Measurements from ENCODE around the gene BOLA3.

Gene BOLA3

DNA sequence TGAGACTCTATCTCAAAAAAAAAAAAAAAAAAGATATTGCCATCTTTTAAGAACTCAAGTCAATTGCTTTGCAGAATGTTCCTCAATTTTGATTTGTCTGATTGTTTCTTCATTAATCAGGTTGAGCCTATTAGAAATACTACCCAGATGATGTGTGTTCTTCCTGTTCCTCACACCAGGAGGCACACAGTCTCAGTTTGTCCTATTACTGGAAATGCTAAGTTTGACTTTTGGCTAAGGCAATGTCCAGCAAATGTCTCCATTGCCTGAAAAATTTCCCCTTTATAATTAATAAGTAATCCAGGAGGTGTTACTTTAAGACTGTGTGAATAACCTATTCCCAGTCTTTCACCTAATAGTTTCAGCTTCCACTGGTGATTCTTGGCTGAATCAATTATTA, 28.4 kb downstream of the BOLA3 start:
- no peak overlapping the region for H3K4me3 ChIP-seq (ENCODE audit: low read depth, low read length)
- no peak for DNase-seq (ENCODE audit: low read depth, low spot score)
- TF ChIP-seq, protein P1, sequence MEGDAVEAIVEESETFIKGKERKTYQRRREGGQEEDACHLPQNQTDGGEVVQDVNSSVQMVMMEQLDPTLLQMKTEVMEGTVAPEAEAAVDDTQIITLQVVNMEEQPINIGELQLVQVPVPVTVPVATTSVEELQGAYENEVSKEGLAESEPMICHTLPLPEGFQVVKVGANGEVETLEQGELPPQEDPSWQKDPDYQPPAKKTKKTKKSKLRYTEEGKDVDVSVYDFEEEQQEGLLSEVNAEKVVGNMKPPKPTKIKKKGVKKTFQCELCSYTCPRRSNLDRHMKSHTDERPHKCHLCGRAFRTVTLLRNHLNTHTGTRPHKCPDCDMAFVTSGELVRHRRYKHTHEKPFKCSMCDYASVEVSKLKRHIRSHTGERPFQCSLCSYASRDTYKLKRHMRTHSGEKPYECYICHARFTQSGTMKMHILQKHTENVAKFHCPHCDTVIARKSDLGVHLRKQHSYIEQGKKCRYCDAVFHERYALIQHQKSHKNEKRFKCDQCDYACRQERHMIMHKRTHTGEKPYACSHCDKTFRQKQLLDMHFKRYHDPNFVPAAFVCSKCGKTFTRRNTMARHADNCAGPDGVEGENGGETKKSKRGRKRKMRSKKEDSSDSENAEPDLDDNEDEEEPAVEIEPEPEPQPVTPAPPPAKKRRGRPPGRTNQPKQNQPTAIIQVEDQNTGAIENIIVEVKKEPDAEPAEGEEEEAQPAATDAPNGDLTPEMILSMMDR (IDR thresholded peaks at IDR 0.05; ENCODE audit: low read depth, low read length) = no peak
- in situ Hi-C loops (cut with HindIII; ENCODE audit: low sequenced_read_pairs) = no loop called here

- no peak overlapping the region for H3K4me3 ChIP-seq (ENCODE audit: low read depth, low read length)
- in situ Hi-C loops (cut with HindIII; ENCODE audit: low sequenced_read_pairs) = no loop called here
- DNase-seq (ENCODE audit: low read depth, low spot score) = no peak
- TF ChIP-seq, protein P1 (IDR thresholded peaks at IDR 0.05; ENCODE audit: low read depth, low read length) = no peak
These were observed 36.3 kb downstream of the BOLA3 start for GRCh38 chr2:74111380-74111779.

- TF ChIP-seq, protein P1 (IDR thresholded peaks at IDR 0.05; ENCODE audit: low read depth, low read length) = no peak
- DNase-seq (ENCODE audit: low read depth, low spot score) = no peak
- in situ Hi-C loops (cut with HindIII; ENCODE audit: low sequenced_read_pairs) = no loop called here
- no peak overlapping the region for H3K4me3 ChIP-seq (ENCODE audit: low read depth, low read length)
These were observed 37.2 kb downstream of the BOLA3 start for GRCh38 chr2:74110537-74110936.

DNA sequence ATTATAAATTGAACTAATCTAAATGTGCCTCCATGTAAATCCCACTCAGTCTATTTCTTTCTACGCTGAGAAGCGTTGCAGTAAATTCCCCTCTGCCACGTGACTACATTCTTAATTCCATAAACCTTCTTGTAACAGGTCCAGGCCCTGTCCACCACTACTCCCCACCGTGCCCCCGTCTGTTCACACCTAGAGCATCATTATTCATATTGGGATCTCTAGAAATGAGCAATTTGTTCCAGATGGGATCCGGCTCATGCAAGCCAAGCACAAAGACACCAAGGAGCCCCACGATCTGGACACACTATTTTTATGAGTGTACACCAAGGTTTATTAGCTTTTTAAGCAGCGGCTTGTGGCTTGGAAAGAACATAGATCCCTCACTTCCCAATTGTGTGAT, 38.2 kb downstream of the BOLA3 start:
- no peak overlapping the region for H3K4me3 ChIP-seq (ENCODE audit: low read depth, low read length)
- TF ChIP-seq, protein P1 (IDR thresholded peaks at IDR 0.05; ENCODE audit: low read depth, low read length) = no peak
- DNase-seq (ENCODE audit: low read depth, low spot score) = no peak
- in situ Hi-C loops (cut with HindIII; ENCODE audit: low sequenced_read_pairs) = no loop called here

- DNase-seq (ENCODE audit: low read depth, low spot score) = no peak
- in situ Hi-C loops (cut with HindIII; ENCODE audit: low sequenced_read_pairs) = no loop called here
- H3K4me3 ChIP-seq (ENCODE audit: low read depth, low read length) = no peak overlapping the region
- TF ChIP-seq, protein P1 (IDR thresholded peaks at IDR 0.05; ENCODE audit: low read depth, low read length) = no peak
These were observed 40.6 kb downstream of the BOLA3 start for GRCh38 chr2:74107071-74107470.

- TF ChIP-seq, protein P1 (IDR thresholded peaks at IDR 0.05; ENCODE audit: low read depth, low read length) = no peak
- in situ Hi-C loops (cut with HindIII; ENCODE audit: low sequenced_read_pairs) = no loop called here
- no peak for DNase-seq (ENCODE audit: low read depth, low spot score)
- no peak overlapping the region for H3K4me3 ChIP-seq (ENCODE audit: low read depth, low read length)
These were observed 42.3 kb downstream of the BOLA3 start for GRCh38 chr2:74105413-74105812.

DNA sequence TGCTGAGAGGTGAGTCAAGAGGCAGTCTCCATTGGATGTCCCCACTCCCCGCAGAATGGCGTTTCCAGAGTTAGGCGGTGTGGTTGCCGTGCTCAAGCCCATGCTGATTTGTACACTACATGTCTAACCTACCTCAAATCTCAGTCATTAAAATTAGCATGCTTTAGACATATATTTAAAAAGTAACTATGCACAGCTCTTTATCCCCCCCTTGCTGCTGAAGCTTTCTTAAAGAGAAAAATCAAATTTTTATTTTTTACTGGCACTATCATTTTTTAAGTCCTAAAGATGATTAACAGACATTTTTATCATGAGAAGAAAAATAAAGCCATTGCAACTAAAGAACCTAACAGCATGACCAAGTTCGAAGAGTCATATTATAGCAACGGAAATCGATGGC, 42.9 kb downstream of the BOLA3 start:
- TF ChIP-seq, protein P1 (IDR thresholded peaks at IDR 0.05; ENCODE audit: low read depth, low read length) = peak; percentile 21
- peak; percentile 17 for DNase-seq (ENCODE audit: low read depth, low spot score)
- in situ Hi-C loops (cut with HindIII; ENCODE audit: low sequenced_read_pairs) = no loop called here

More for the DNA sequence above, 42.9 kb downstream of the BOLA3 start:
- H3K4me3 ChIP-seq (ENCODE audit: low read depth, low read length) = no peak overlapping the region
